H9 (cell line): ENCODE results near the gene RUNX2. TPM values are rescaled to one million over a fixed set of nuclear protein-coding genes. Genes with fewer than 3 reads are reported as not detected.

Experiments used
- DNase-seq: peaks from one replicate; pipeline ENCODE4 v3.0.0-alpha.2; 2017
- H2AFZ ChIP-seq: one replicate; pipeline ENCODE4 v1.6.1; 2013; ENCODE audit warnings: mild to moderate bottlenecking, low read length, control low read depth, moderate library complexity
- H2AK5ac ChIP-seq: 2 replicates; pipeline ENCODE4 v1.6.1; 2013; ENCODE audit warnings: low read length, control low read depth, mixed read lengths; ENCODE audit not compliant: insufficient read length
- H2BK120ac ChIP-seq: one replicate; pipeline ENCODE4 v1.6.1; 2013; ENCODE audit warnings: low read depth, mild to moderate bottlenecking, low read length, control low read depth, inconsistent platforms; ENCODE audit not compliant: poor library complexity, severe bottlenecking
- H2BK12ac ChIP-seq: 2 replicates; pipeline ENCODE4 v1.6.1; 2013; ENCODE audit warnings: low read length, control low read depth, mixed read lengths, low read depth; ENCODE audit not compliant: insufficient read length
- H2BK15ac ChIP-seq: 2 replicates; pipeline ENCODE4 v1.6.1; 2013; ENCODE audit warnings: low read depth, low read length, control low read depth
- H2BK20ac ChIP-seq: one replicate; pipeline ENCODE4 v1.6.1; 2013; ENCODE audit warnings: low read depth, mild to moderate bottlenecking, low read length, control low read depth, inconsistent platforms; ENCODE audit not compliant: poor library complexity, severe bottlenecking
- H2BK5ac ChIP-seq: 2 replicates; pipeline ENCODE4 v1.6.1; 2013; ENCODE audit warnings: low read length, control low read depth, mixed read lengths; ENCODE audit not compliant: insufficient read length
- H3K14ac ChIP-seq: 2 replicates; pipeline ENCODE4 v1.6.1; 2013; ENCODE audit warnings: low read length, control low read depth; ENCODE audit not compliant: insufficient read depth
- H3K18ac ChIP-seq: 2 replicates; pipeline ENCODE4 v1.6.1; 2013; ENCODE audit warnings: low read depth, mild to moderate bottlenecking, mixed read lengths, low read length, control low read depth; ENCODE audit not compliant: insufficient read length
- H3K23ac ChIP-seq: 2 replicates; pipeline ENCODE4 v1.6.1; 2013; ENCODE audit warnings: low read length, control low read depth, mixed read lengths, low read depth; ENCODE audit not compliant: insufficient read length
- H3K23me2 ChIP-seq: 2 replicates; pipeline ENCODE4 v1.6.1; 2013; ENCODE audit warnings: low read depth, mild to moderate bottlenecking, mixed read lengths, low read length, control low read depth; ENCODE audit not compliant: insufficient read length, poor library complexity, severe bottlenecking
- H3K27ac ChIP-seq: 2 replicates; pipeline ENCODE4 v1.5.1; 2013; ENCODE audit warnings: low read length, control low read depth, mixed read lengths, low read depth; ENCODE audit not compliant: insufficient read length
- H3K27me3 ChIP-seq: 2 replicates; pipeline ENCODE4 v1.6.1; 2013; ENCODE audit warnings: low read length, control low read depth, inconsistent platforms; ENCODE audit not compliant: insufficient read depth
- H3K4ac ChIP-seq: 2 replicates; pipeline ENCODE4 v1.6.1; 2013; ENCODE audit warnings: low read depth, mild to moderate bottlenecking, control low read depth, inconsistent platforms, low read length, moderate library complexity
- H3K4me1 ChIP-seq: 2 replicates; pipeline ENCODE4 v1.6.1; 2013; ENCODE audit warnings: low read length, control low read depth, inconsistent platforms; ENCODE audit not compliant: insufficient read depth
- H3K4me2 ChIP-seq: 2 replicates; pipeline ENCODE4 v1.6.1; 2013; ENCODE audit warnings: low read length, control low read depth, mixed read lengths; ENCODE audit not compliant: insufficient read length, insufficient read depth
- H3K56ac ChIP-seq: 2 replicates; pipeline ENCODE4 v1.6.1; 2013; ENCODE audit warnings: low read depth, mild to moderate bottlenecking, mixed read lengths, low read length, control low read depth; ENCODE audit not compliant: insufficient read length
- H3K79me1 ChIP-seq: 2 replicates; pipeline ENCODE4 v1.6.1; 2013; ENCODE audit warnings: low read depth, mild to moderate bottlenecking, moderate library complexity, low read length, control low read depth, inconsistent platforms; ENCODE audit not compliant: insufficient read depth, poor library complexity, severe bottlenecking
- H3K79me2 ChIP-seq: 2 replicates; pipeline ENCODE4 v1.6.1; 2013; ENCODE audit warnings: low read length, control low read depth, inconsistent platforms; ENCODE audit not compliant: insufficient read depth
- H3K9ac ChIP-seq: 2 replicates; pipeline ENCODE4 v1.6.1; 2013; ENCODE audit warnings: low read length, control low read depth, mixed read lengths; ENCODE audit not compliant: insufficient read length; ENCODE audit errors: extremely low read depth
- H3K9me3 ChIP-seq: one replicate; pipeline ENCODE4 v1.6.1; 2013; ENCODE audit warnings: low read depth, low read length, inconsistent platforms; ENCODE audit not compliant: control insufficient read depth
- H3T11ph ChIP-seq: one replicate; pipeline ENCODE4 v1.6.1; 2013; ENCODE audit warnings: mild to moderate bottlenecking, low read length, control low read depth, inconsistent platforms
- H4K20me1 ChIP-seq: one replicate; pipeline ENCODE4 v1.6.1; 2013; ENCODE audit not compliant: control insufficient read depth, insufficient read length, insufficient read depth
- H4K5ac ChIP-seq: 2 replicates; pipeline ENCODE4 v1.6.1; 2013; ENCODE audit warnings: low read depth, mild to moderate bottlenecking, mixed read lengths, low read length, control low read depth; ENCODE audit not compliant: insufficient read length
- H4K8ac ChIP-seq: replicated peaks from 2 replicates; pipeline ENCODE4 v1.6.1; 2013; ENCODE audit warnings: low read length, control low read depth, mixed read lengths, low read depth; ENCODE audit not compliant: insufficient read length
- H4K91ac ChIP-seq: 2 replicates; pipeline ENCODE4 v1.6.1; 2013; ENCODE audit warnings: low read depth, mild to moderate bottlenecking, moderate library complexity, mixed read lengths, low read length, control low read depth; ENCODE audit not compliant: insufficient read length
- H3K27ac Mint-ChIP-seq, 3 experiments: 2 replicates in 2 of 3; 3 replicates in 1 of 3; pipeline ENCODE4 v1.8.0; 2020 to 2021; ENCODE audit warnings: mixed read lengths in 3 of 3, mild to moderate bottlenecking in 1 of 3, moderate library complexity in 1 of 3
- H3K27me3 Mint-ChIP-seq: 2 replicates; pipeline ENCODE4 v1.8.0; 2021; ENCODE audit warnings: low read depth, mild to moderate bottlenecking, moderate library complexity, mixed read lengths
- H3K36me3 Mint-ChIP-seq, 3 experiments: 2 replicates in 2 of 3; 3 replicates in 1 of 3; pipeline ENCODE4 v1.8.0; 2020 to 2021; ENCODE audit warnings: low read depth in 3 of 3, mixed read lengths in 3 of 3; ENCODE audit not compliant: insufficient read depth in 1 of 3
- H3K4me1 Mint-ChIP-seq, 2 experiments: 2 replicates each; pipeline ENCODE4 v1.8.0; 2020; ENCODE audit warnings: mixed read lengths in 2 of 2
- H3K4me3 Mint-ChIP-seq, 2 experiments: 2 replicates in 1 of 2; 3 replicates in 1 of 2; pipeline ENCODE4 v1.8.0; 2020 to 2021; ENCODE audit warnings: mild to moderate bottlenecking in 2 of 2, mixed read lengths in 2 of 2, moderate library complexity in 1 of 2
- H3K9me3 Mint-ChIP-seq, 2 experiments: 2 replicates in 1 of 2; 3 replicates in 1 of 2; pipeline ENCODE4 v1.8.0; 2020; ENCODE audit warnings: mild to moderate bottlenecking in 2 of 2, mixed read lengths in 2 of 2, moderate library complexity in 1 of 2
- WGBS: extraction: QIAGEN DNeasy Blood & Tissue Kit; methylation state at CpG from one replicate; pipeline ENCODE4 v1.1.7; 2013; ENCODE audit warnings: missing lambda C conversion rate, low lambda C conversion rate, mixed read lengths; ENCODE audit not compliant: insufficient read length; ENCODE audit errors: extremely low coverage; 5-methylcytosine and 5-hydroxymethylcytosine counted together
- total RNA-seq: library from RNA; stranded (reverse); gene quantifications from 2 replicates; pipeline ENCODE4 v1.2.1, GENCODE V29; 2021
- TF ChIP-seq, protein P1 (sequence below): fragments of 200-600 bp; sonication (generic); conservative IDR thresholded peaks from 3 replicates; pipeline ENCODE4 v1.8.0; 2021; ENCODE audit warnings: antibody characterized with exemption, mild to moderate bottlenecking

The RUNX2 gene
- total RNA-seq, 1 experiment from 2014 or later: 0.15 TPM

DNA sequence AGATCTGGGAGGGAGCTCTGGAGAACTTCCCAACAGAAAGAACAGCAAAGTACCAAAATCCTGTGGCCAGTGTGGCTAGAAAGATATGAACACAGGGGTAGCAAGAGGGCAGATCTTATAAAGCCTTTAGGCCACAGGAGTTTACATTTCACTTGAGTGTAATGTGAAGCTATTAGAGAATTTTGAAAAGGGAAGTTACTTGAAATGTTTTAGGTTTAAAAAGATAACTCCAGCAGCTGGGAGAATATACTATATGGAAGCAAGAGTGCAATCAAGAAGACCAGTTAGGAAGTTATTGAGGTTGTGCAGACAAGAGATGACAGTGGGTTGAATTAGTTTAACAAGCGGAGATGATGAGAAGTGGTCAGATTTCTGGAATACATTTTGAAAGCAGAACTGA, 41.7 kb downstream of the RUNX2 start:
- no peak overlapping the region for H3K14ac ChIP-seq
- H3K56ac ChIP-seq: no peak overlapping the region
- no peaks in the 10 kb centered on the region for H3K9me3 Mint-ChIP-seq
- TF ChIP-seq, protein P1, sequence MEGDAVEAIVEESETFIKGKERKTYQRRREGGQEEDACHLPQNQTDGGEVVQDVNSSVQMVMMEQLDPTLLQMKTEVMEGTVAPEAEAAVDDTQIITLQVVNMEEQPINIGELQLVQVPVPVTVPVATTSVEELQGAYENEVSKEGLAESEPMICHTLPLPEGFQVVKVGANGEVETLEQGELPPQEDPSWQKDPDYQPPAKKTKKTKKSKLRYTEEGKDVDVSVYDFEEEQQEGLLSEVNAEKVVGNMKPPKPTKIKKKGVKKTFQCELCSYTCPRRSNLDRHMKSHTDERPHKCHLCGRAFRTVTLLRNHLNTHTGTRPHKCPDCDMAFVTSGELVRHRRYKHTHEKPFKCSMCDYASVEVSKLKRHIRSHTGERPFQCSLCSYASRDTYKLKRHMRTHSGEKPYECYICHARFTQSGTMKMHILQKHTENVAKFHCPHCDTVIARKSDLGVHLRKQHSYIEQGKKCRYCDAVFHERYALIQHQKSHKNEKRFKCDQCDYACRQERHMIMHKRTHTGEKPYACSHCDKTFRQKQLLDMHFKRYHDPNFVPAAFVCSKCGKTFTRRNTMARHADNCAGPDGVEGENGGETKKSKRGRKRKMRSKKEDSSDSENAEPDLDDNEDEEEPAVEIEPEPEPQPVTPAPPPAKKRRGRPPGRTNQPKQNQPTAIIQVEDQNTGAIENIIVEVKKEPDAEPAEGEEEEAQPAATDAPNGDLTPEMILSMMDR: no peak
- no peak overlapping the region for H4K5ac ChIP-seq
- H3K9ac ChIP-seq: no peak overlapping the region
- H4K20me1 ChIP-seq: no peaks in the 10 kb centered on the region
- no peak overlapping the region for H3K4me2 ChIP-seq
- no peak overlapping the region for H2BK15ac ChIP-seq
- no peak overlapping the region for H3K27ac ChIP-seq
- no peak overlapping the region for H2BK20ac ChIP-seq
- no peak overlapping the region for H2BK5ac ChIP-seq
- no peaks in the 10 kb centered on the region for H3K27me3 Mint-ChIP-seq
- H3K4me1 ChIP-seq: no peaks in the 10 kb centered on the region
- no peaks in the 10 kb centered on the region for H3K23me2 ChIP-seq
- no peak overlapping the region for H3K18ac ChIP-seq
- H3K79me1 ChIP-seq: no peaks in the 10 kb centered on the region
- H3K4me1 Mint-ChIP-seq: no peaks in the 10 kb centered on the region; a peak in 2 of 4 replicates
- H3K36me3 Mint-ChIP-seq: no peaks in the 10 kb centered on the region
- no peak overlapping the region for H3K23ac ChIP-seq
- H3T11ph ChIP-seq: no peak overlapping the region
- no peak overlapping the region for H4K91ac ChIP-seq
- H3K27me3 ChIP-seq: no peaks in the 10 kb centered on the region
- H3K4me3 Mint-ChIP-seq: no peak overlapping the region
- H4K8ac ChIP-seq: no peak overlapping the region
- H3K27ac Mint-ChIP-seq: no peak overlapping the region
- H3K9me3 ChIP-seq: no peaks in the 10 kb centered on the region
- WGBS: no CpG with 5 or more reads among the region's 1 CpG
- H2BK12ac ChIP-seq: no peak overlapping the region
- H2BK120ac ChIP-seq: no peak overlapping the region
- H2AFZ ChIP-seq: no peak overlapping the region
- no peak overlapping the region for H2AK5ac ChIP-seq
- H3K4ac ChIP-seq: no peak overlapping the region
- H3K79me2 ChIP-seq: no peaks in the 10 kb centered on the region; the same call in 1 of the 2 replicates
- DNase-seq: no peak
